GM21529 (cell line): ENCODE measurements around the gene RUFY3.
"Not testable (repeated sequence)": the region's sequence is repeated elsewhere in the genome, so short reads cannot be mapped to it uniquely, and the experiment has no call there.

Experiments
- ATAC-seq: cut with Tn5 transposase; IDR thresholded peaks from one replicate; pipeline ENCODE4 v1.9.1; 2021; ENCODE audit not compliant: unreplicated experiment

Gene RUFY3

GRCh38 chr4:70735915-70736314 lies 14.2 kb downstream of the RUFY3 start:
- not testable (repeated sequence) for ATAC-seq

GRCh38 chr4:70737006-70737405 lies 15.2 kb downstream of the RUFY3 start:
- no peak for ATAC-seq

DNA sequence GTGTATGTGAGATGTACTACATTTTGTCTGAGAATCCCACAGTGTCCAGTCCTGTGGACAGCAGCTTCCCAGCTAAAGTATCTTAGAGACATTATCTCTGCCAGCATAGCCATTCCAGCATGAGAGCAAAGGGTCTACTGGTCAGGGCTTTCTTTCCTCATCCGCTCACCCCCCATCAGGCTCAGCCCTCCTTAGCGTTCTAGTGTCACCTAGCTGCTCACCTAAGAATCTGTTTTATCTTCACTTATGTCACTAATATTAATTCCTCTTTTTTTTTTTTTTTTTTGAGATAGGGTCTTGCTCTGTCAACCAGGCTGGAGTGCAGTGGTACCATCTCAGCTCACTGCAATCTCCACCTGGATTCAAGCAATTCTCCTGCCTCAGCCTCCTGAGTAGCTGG lies 15.6 kb downstream of the RUFY3 start:
- no peak for ATAC-seq

DNA sequence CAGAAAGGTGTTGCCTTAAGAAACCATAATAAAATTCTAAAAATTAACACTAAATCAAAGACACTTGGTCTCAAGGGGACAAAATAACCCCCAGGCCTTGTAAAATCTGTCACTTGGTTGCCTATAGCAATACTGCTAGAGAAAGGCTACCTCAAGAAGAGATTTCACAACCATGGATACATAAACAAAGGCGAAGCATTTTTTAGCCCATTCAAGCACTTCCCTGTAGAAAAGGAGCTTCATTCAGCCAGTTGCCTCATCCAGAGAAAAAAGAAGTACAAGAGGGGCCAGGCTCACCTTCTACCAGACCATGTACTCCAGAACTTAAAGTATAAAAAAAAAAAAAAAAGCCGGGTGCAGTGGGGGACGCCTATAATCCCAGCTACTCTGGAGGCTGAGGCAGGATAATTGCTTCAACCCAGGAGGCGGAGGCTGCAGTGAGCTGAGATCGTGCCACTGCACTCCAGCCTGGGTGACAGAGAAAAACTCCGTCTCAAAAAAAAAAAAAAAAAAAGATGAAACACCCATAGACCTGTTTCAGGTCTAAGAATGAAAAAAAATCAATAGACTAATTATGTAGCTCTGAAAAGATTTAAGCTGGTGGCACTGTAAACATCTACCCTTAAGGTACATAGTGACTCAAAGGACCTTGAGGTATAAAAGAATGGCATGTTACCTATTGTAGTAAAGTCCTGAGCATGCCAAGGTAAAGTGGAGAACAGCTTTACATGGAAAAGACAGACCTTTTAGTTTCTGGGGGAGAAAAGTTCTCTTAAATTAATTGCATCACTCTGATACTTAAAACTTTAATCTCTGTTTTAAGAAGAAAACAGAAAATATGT lies 18.0 kb downstream of the RUFY3 start:
- ATAC-seq = no peak

DNA sequence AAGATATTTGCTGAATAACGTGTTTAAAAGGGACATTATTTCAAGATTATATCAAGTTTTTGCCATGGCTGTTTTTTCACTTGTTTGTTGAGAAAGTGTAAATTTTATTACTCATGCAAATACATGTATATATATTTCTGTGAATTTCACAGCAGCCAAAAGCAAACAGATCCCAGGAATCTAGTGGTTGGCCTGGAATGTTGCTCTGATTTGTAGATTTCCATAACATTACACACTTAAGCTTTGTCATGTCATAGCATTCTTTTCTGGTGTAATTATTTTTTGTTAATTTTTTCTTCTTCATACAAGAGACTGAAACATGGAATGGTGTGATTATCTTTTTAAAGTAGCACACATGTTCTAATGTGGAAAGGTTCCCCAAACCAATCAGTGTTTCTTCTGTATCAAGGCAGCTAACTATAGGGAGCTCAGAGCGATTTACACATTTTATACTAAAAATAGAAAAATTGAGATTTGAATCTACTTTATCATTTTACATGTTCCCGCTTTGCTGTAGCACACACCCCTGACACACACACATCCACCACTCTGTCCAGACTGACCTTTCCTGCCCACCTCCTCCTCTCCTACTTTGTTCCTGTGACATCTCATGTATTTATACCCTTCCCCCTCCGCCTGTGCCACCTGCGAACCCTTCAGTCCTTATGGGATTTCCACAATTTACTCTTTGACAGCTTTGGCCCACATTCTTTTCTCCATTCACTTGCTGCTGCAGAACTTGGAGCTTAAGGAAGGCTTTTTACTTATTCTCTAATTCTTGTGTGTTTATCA lies 20.3 kb downstream of the RUFY3 start:
- no peak for ATAC-seq

DNA sequence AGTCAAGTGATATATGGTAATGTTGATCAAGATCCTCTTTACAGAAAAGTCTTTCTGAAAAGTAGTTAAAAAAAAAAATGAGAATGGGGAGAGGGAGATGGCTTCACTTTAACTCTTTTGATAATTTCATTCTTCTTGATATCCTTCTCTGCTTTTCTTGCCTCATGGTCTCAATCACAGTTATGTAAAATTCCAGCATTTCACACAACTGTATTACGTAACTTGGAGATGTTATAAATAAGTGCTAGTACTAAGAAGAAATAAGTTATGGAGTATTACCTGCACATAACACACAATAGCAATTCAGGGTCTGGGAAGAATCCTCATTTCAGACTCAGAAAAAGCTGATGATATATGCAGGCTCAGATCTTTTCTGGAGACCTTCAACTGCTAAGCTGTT lies 22.0 kb downstream of the RUFY3 start:
- no peak for ATAC-seq

DNA sequence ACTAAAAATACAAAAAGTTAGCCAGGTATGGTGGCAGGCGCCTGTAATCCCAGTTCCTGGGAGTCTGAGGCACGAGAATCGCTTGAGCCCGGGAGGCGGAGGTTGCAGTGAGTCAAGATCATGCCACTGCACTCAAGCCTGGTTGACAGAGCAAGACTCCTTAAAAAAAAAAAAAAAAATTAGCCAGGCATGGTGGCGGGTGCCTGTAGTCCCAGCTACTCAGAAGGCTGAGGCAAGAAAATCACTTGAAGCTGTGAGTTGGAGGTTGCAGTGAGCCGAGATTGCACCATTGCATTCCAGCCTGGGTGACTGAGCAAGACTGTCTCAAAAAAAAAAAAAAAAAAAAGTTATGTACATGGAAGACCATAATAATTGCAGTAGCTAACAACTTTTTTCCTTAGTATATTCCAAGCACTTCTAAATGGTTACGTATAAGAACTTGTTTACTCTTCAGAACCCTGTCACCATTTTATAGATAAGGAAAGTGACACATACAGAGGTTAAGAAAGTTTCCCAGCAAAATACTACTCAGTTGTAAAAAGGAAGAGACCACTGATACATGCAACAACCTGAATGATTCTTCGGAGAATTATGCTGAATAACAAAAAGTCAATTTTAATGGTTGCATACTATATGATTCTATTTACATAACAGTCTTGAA lies 24.5 kb downstream of the RUFY3 start:
- ATAC-seq = no peak

DNA sequence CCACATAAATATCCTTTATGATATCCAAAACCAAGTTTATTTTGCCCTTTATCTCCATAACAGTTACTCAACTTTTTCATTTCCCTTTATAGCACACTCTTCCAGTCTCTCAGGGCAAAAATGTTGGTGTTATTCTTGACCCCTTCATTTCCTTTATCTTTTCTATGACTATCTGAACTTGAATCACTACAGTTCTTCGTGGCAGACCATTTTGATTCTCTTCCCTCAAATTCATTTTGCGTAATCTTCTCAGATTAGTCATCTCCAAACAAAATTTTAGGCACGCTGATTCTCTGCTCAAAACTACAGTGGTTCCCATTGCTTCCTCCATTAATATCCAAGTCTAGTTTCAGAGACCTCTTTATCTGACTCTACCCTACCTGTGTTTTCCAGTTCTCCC lies 26.1 kb downstream of the RUFY3 start:
- no peak for ATAC-seq

GRCh38 chr4:70749313-70749712 lies 27.5 kb downstream of the RUFY3 start:
- ATAC-seq = peak; percentile 74

DNA sequence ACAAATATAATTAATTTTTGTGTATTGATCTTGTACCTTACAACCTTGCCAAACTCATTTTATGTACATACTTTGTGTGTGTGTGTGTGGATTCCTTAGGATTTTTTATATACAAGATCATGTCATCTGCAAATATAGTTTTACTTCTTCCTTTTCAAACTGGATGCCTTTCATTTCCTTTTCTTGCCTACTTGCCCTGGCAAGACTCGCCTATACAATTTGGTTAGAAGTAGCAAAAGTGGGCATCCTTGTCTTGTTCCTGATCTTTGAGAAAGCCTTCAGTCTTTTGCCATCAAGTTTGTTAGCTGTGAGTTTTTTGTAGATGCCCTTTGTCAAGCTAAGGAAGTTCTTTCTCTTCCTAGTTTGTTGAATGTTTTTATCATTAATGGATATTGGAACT lies 30.5 kb downstream of the RUFY3 start:
- no peak for ATAC-seq

GRCh38 chr4:70753630-70754029 lies 31.9 kb downstream of the RUFY3 start:
- ATAC-seq = no peak

- ATAC-seq = peak; percentile 71
Measured at GRCh38 chr4:70754470-70754869, 32.7 kb downstream of the RUFY3 start.

GRCh38 chr4:70754990-70755688 lies 33.4 kb downstream of the RUFY3 start:
- peak; percentile 36 for ATAC-seq

- no peak for ATAC-seq
Measured at GRCh38 chr4:70759126-70759525, 37.4 kb downstream of the RUFY3 start.

- no peak for ATAC-seq
Measured at GRCh38 chr4:70759627-70760026, 37.9 kb downstream of the RUFY3 start.

DNA sequence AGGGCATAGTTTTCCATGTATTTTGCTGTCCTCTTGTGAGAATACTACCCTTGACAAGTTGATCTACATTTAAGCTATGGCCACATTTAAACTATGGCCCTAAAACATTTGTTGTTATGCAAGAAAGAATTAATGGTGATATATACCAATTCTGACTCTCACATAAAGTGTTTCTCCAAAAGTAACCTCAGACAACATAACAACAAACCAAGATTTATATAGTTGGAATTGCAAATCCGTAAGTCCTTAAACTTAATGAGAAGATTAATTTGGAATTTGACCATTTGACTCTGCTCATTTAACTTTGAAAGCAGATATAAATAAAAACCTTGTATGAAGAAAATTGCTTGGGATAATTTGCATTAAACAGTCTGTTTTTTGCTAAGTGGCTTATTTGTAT lies 38.9 kb downstream of the RUFY3 start:
- ATAC-seq = no peak

GRCh38 chr4:70761276-70761816 lies 39.6 kb downstream of the RUFY3 start:
- ATAC-seq = no peak

- no peak for ATAC-seq
Measured at GRCh38 chr4:70765368-70765767, 43.6 kb downstream of the RUFY3 start.

GRCh38 chr4:70768301-70768948 lies 46.7 kb downstream of the RUFY3 start:
- no peak for ATAC-seq

GRCh38 chr4:70769396-70769795 lies 47.6 kb downstream of the RUFY3 start:
- not testable (repeated sequence) for ATAC-seq
